DMS53 treated with DMSO at 0.1 percent for 48 hours (cell line): ENCODE results near the gene LYSMD2.

Source experiments
- DNase-seq: peaks from one replicate; lab custom pipeline; 2025; ENCODE audit not compliant: unreplicated experiment; lab: John Stamatoyannopoulos, UW

Gene LYSMD2

DNA sequence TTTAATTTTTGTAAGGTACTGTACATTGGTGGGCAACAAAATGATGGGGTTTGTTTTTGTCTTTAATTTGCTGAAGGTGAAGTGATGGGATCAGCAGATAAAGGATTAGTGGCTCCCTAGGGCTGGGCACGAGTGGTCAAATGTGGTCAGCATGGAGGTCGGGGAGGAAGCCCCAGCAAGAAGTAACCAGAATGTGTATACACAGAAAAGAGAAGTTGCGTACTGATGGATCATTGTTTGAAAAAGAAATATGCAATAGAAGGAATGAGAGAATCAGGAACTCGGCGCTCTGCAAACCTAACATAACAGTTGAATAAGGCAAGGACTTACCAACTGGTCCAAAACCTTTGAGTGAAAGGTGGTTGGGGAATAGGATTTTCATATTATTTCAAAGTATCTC lies 15.4 kb upstream of the LYSMD2 start:
- DNase-seq: no peak

GRCh38 chr15:51751697-51752683 lies 14.5 kb upstream of the LYSMD2 start:
- DNase-seq: peak; percentile 9

DNA sequence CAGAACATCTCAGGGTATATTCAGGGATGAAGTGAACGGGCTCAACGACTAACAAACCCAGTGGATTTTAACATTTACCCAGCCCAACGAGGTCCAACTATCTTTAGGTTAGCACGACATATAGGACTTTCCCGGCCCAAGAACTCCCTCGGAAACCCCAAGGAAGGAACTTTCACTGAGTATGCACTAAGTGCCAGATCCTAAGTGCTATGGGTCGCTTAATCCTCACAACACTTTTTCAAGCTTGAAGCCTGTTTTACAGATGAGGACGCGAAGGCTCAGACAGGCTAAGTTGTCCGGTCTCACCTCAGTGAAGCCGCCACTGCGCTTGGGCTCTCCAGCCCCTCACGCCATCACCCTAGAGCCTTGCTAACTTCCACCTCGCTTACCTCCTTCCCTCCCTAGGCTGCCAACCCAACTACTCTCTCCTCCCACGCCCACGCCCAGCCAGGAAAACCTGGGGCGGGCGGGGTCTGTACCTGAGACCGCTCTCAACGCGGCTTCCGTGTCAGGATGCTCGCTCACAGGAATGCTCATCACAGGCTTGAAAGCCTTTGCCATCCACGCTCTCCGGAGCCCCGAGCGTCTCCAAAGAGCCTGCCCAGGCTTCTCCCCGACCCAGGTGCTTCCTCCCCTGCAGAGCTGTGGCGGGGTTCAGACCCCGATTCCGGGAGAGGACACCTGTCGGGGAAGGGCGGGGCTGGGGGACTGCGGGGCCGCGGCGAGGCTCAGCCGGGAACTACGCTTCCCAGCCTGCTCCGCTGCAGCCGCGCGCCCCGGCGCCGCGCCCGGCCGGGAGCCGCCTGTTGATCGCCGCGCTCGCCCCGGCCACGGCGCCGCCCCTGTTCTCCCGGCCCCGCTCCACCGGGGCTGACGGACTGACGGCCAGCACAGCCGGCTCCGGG lies 13.6 kb upstream of the LYSMD2 start, which contains the start of gene TMOD2:
Gene TMOD2 (plus strand): TSS at position 806 of the 905 bp plus-strand sequence. CDS start 14,845 bp downstream, outside the sequence.
- peak; percentile 52 for DNase-seq

GRCh38 chr15:51750186-51750585 lies 12.7 kb upstream of the LYSMD2 start:
- no peak for DNase-seq

GRCh38 chr15:51749307-51749706 lies 11.9 kb upstream of the LYSMD2 start:
- DNase-seq: no peak

DNA sequence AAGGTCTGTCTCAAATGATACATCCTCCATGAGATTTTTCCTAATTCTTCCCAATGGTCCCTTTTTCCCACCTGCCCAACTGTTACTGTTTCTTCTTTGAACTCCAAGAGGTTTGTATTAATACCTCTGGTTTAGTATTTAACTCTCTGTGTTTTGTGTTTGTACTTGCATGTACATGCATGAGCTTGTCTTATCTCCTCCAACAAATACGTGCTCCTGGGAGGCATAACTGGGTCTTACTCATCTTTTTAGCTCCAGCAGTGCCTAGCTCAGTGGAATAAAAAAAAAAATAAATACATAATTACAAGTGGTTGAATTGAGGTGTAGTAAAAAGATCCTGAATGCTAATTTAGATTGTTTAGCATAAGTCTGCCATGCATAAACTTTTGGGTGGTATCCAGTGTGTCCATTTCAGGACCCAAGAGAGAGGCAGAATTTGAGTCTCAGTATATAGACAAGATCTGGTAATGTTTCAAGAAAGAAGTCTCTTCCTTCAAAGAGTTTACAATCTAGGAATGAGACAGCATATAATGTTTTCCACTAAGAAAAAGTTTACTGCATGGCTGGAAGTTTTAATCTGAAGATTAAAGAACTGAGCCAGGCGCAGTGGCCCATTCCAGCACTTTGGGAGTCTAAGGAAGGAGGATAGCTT lies 1.7 kb upstream of the LYSMD2 start:
- no peak for DNase-seq

DNA sequence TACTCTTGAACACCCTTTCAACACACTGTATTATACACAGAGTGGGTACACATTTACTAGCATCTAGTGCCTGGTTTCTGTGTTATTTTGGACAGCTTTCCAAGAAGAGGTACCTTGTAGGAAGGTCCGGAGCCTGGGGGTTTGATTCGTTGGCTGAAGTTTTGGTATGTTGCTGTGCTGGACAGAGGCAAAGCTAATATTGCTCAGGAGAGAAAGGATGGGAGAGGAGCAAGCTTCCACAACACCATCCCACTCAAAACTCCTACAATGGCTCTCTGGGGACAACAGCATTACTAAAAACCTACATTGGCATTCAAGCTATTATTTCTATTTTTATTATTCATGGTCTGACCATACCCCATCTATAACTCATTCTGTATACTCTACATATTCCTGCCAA lies 1.1 kb upstream of the LYSMD2 start:
- no peak for DNase-seq

GRCh38 chr15:51736751-51737521 lies 519 bp downstream of the LYSMD2 start:
- DNase-seq: peak; percentile 42

DNA sequence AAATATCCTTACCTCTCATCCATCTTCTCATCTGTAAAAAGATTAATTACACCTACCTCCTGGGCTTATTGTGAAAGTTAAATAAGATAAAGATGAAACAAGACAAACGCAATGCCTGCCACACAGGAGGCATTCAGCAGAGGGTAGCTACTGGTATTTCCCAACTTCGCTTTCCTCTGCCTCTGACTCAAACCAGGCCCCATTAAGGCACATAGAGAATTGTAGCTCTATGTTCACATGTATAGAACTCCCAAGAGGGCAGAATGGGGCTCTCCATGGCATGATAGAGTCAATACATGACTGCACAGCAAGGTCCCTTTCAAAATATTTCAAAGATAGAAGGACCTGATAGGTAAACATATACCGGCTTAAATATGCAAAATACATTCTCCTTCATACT lies 1.4 kb downstream of the LYSMD2 start:
- DNase-seq: no peak

GRCh38 chr15:51735228-51736010 lies 2.0 kb downstream of the LYSMD2 start:
- no peak for DNase-seq

- no peak for DNase-seq
These were observed 4.8 kb downstream of the LYSMD2 start for GRCh38 chr15:51732646-51733045.

DNA sequence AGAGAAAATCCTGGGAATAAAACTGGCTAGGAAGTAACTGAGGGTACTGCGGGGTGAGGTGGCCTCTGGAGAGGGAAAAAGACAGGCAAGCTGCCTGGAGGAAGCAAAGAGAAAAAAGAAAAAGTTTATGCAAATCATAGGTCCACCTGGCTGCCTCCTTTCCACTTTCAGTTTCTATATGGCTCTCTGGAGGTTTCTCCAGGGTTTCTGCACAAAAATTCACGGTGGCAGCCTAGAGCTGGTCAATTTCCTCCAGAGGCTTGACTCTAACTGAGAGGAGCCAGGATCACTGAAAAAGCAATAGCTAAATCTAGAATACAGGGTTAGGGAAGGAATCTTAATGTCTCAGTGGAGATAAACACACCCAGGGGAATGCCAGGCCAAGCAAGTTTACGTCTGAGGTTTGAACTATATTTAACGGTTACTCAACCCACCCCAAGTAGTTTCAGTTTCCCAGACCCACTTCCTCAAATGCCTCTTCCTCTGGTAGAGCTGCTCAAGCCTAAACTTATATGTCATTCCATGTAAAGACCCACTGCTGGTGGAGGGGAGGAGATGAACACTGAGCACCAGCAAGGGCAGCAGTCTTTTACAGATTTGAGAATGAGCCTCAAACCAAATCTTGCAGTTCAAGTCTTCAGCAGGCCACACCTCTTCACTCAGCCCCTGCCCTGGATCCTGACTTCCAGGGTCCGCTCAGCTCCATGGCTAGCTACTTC lies 5.7 kb downstream of the LYSMD2 start:
- no peak for DNase-seq

DNA sequence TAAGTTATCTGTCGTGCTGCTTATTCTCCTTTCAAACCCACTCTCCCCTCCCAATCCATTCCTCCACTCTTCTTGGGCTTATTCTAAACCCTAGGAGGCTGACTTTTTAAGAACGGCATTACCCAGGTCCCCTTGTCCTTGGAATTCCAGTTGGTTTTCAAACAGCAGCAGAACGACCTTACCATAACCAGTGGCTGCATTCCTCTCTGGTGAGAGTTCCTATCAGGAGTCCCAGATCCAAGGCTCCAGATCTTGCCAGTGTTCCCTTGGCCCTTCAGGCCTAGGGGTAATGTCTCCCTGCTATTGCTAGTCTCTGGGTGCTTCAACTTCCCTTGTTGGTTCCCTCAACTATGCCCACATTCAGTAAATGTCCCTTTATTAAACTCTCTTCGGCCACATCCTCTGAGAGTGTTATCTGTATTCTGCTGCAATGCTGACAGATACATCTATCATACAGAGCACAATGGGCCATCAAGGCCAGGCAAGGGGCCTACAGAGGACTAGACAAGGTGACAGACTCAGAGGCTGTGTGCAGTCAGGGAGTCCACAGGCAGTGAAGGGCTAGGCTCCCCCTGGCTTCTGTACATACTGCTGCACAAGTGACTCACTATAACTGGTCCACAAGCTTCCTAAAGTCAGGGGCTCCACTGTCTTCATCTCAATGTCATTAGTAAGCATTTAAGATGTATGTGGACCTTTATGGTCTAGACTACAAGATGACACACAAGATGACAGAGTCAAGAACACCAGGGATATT lies 10.1 kb downstream of the LYSMD2 start:
- no peak for DNase-seq

DNA sequence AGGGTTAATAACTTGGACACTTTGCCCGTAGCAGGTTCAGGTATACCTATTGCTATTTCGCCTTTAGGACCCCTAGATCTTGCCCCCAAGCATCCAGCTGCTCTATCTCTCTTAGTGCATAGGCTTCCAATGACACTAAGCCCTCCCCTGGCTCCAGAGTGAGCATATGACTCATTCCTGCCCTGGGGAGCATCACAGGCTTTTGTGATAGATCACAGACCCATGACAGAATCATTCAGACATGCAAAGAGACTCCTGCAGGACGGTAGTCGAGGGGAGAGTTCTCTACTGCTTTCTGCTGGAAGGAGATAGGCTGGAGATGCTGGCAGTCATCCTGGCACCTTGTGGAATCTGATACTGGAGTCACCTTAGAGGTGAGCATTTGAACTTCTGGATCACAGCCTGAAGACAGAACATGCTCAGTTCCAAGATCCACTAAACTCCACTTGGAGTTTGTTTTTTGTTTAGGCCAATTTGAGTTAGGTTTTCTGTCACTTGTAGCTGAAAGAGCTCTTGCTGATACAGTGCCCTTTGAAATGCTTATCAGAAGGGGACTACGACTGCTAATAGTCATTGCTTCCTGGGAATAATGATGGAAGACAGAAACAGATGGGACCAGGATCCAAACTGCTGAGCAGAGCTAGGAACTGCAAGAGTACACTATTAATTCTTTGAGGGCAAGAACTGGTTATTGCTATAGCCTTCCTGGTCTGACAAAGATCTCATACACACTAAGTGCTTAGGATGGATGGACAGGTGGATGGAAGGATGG lies 11.0 kb downstream of the LYSMD2 start:
- peak; percentile 80 for DNase-seq

- DNase-seq: no peak
These were observed 12.8 kb downstream of the LYSMD2 start for GRCh38 chr15:51724673-51725072.

DNA sequence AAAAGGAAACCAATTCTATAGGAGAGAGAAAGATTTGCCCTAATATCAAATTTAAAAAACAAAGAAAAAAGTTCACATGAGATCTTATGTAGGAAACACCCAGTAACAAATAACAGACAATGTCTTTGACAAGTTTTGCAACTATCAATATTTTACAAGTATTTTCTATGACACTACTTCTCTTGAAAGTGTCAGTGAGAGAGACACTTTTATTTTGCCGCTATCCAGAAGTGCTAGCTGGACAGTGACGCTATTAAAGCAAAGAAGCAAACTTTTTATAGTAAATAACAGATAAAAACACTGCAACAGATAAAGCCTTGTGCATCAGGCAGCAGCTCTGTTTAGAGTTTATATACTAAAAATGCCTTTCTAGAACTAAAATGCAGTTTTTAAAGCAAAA lies 13.3 kb downstream of the LYSMD2 start:
- DNase-seq: no peak

GRCh38 chr15:51721199-51721960 lies 16.1 kb downstream of the LYSMD2 start:
- DNase-seq: no peak
